Transverse colon (tissue), 4 donors: ENCODE results near the gene NHS. TPM values are rescaled to one million over a fixed set of nuclear protein-coding genes. Genes with fewer than 3 reads are reported as not detected.
A peak's percentile ranks its signal among the peaks of the same experiment; 100 is the strongest.

Source experiments
- DNase-seq: peaks from one replicate; pipeline ENCODE4 v3.0.0-alpha.2; 2019
- H3K27ac ChIP-seq, 4 donors: fragments of 200-600 bp; sonication (generic); 2 replicates each; pipeline ENCODE4 v1.5.1; 2016 to 2018; ENCODE audit warnings: inconsistent platforms in 4 of 4
- H3K27me3 ChIP-seq: fragments of 200-600 bp; sonication (generic); 2 replicates; pipeline ENCODE4 v1.5.1; 2017; ENCODE audit warnings: inconsistent platforms
- H3K36me3 ChIP-seq, 4 donors: fragments of 200-600 bp; sonication (generic); 2 replicates each; pipeline ENCODE4 v1.5.1; 2017 to 2019; ENCODE audit warnings: inconsistent platforms in 4 of 4
- H3K4me1 ChIP-seq, 4 donors: fragments of 200-600 bp; sonication (generic); 2 replicates each; pipeline ENCODE4 v1.5.1; 2017 to 2020; ENCODE audit warnings: inconsistent platforms in 4 of 4
- H3K4me3 ChIP-seq, 4 donors: fragments of 200-600 bp; sonication (generic); 1 replicate in 1 of 4; 2 replicates in 3 of 4; pipeline versions ENCODE4 v1.5.1 to v1.6.1; 2017 to 2019; ENCODE audit warnings: inconsistent platforms in 4 of 4
- H3K9me3 ChIP-seq, 2 donors: fragments of 200-600 bp; sonication (generic); 2 replicates each; pipeline ENCODE4 v1.5.1; 2017 to 2019; ENCODE audit warnings: inconsistent platforms in 2 of 2
- CTCF ChIP-seq, 5 experiments: fragments of 200-600 bp in 3 of 5; fragments of 450-650 bp in 2 of 5; sonication (generic) in 3 of 5; IDR thresholded peaks; 1 replicate in 2 of 5; 2 replicates in 3 of 5; pipeline ENCODE4 v1.5.1; 2016 to 2017; ENCODE audit warnings: antibody characterized with exemption in 5 of 5, inconsistent platforms in 3 of 5, mild to moderate bottlenecking in 2 of 5, moderate library complexity in 1 of 5
- EP300 ChIP-seq: sonication (generic); formaldehyde crosslinking; IDR thresholded peaks from one replicate; pipeline ENCODE4 v1.6.1; 2017; ENCODE audit warnings: antibody characterized with exemption, low read depth
- POLR2A ChIP-seq: fragments of 450-650 bp; IDR thresholded peaks from one replicate; pipeline ENCODE4 v1.6.1; 2016; ENCODE audit warnings: antibody characterized with exemption, mild to moderate bottlenecking, moderate library complexity
- POLR2AphosphoS5 ChIP-seq, 3 donors: sonication (generic); formaldehyde crosslinking; IDR thresholded peaks; one replicate each; pipeline ENCODE4 v1.6.1; 2016; ENCODE audit warnings: antibody characterized with exemption in 3 of 3
- WGBS, 2 donors: methylation state at CpG; one replicate each; pipeline ENCODE4 v1.1.5; 2018; ENCODE audit warnings: low coverage in 1 of 2; 5-methylcytosine and 5-hydroxymethylcytosine counted together
- in situ Hi-C, 4 donors: fragments of 200-750 bp; cut with MboI; loops; one replicate each; pipeline versions ENCODE4 v1.15.0 to v1.15.1; 2017; ENCODE audit warnings: low sequenced_read_pairs in 3 of 4, low pct_ligation_motif_present in 1 of 4, low pct_unique_long_range_greater_than_20kb in 1 of 4
- intact Hi-C: fragments of 100-400 bp; cut with DNase I; formaldehyde crosslinking; loops from one replicate; pipeline ENCODE4 v1.15.1; 2023; ENCODE audit warnings: low total_unique reads
- total RNA-seq, 4 donors: library from RNA; depleted of rRNA; stranded (reverse); fragments of >200 nt; gene quantifications; one replicate each; pipeline ENCODE4 v1.1.0, GENCODE V29; 2016

The NHS gene
- total RNA-seq, 4 donors from 2014 or later: 1.2 to 10.7 (median 5.0) TPM

- TF ChIP-seq CTCF (IDR thresholded peaks at IDR 0.05) (no peak), POLR2AphosphoS5 (IDR thresholded peaks at IDR 0.05) (no peak), EP300 (no peak), POLR2A (no peak)
- in situ Hi-C loops (no loop called here), intact Hi-C loops (no loop called here)
- H3K4me3 ChIP-seq: no peak overlapping the region
- peaks cover 0 to 5% (median 0%) of the 10 kb centered on the region in 4 donors for H3K4me1 ChIP-seq
- no peaks in the 10 kb centered on the region for H3K36me3 ChIP-seq
- WGBS, 2 donors: 53% methylated on average over 3 of the region's 3 CpGs; no CpG with 5 or more reads in 1 of the 2 donors
- DNase-seq: no peak
- H3K27me3 ChIP-seq: no peaks in the 10 kb centered on the region
- H3K27ac ChIP-seq: no peak overlapping the region
- H3K9me3 ChIP-seq: no peaks in the 10 kb centered on the region
Observed at GRCh38 chrX:17632942-17633341, 257.9 kb downstream of the NHS start.

- no peaks in the 10 kb centered on the region for H3K9me3 ChIP-seq
- no peak overlapping the region for H3K27ac ChIP-seq
- intact Hi-C loops: no loop called here
- no peaks in the 10 kb centered on the region for H3K36me3 ChIP-seq
- TF ChIP-seq CTCF (IDR thresholded peaks at IDR 0.05): no peak
- TF ChIP-seq POLR2AphosphoS5 (IDR thresholded peaks at IDR 0.05): no peak
- TF ChIP-seq POLR2A: no peak
- TF ChIP-seq EP300: no peak
- no peak overlapping the region for H3K4me3 ChIP-seq
- H3K4me1 ChIP-seq: peaks cover 0 to 5% (median 0%) of the 10 kb centered on the region in 4 donors
- H3K27me3 ChIP-seq: no peaks in the 10 kb centered on the region
- 10 to 68% methylated on average over 2 of the region's 2 CpGs for WGBS, 2 donors
- in situ Hi-C loops: no loop called here
- no peak for DNase-seq
Observed at GRCh38 chrX:17633546-17633945, 258.5 kb downstream of the NHS start.

GRCh38 chrX:17634542-17635207, 259.7 kb downstream of the NHS start:
- Histone ChIP-seq H3K9me3 (no peaks in the 10 kb centered on the region), H3K27ac (peak overlapping the region in 1 of 4 donors; percentile 1), H3K36me3 (no peaks in the 10 kb centered on the region), H3K4me1 (peaks cover 0 to 5% (median 0%) of the 10 kb centered on the region in 4 donors), H3K27me3 (no peaks in the 10 kb centered on the region), H3K4me3 (no peak overlapping the region)
- WGBS, 2 donors: 72% methylated on average over 9 of the region's 9 CpGs; no CpG with 5 or more reads in 1 of the 2 donors
- intact Hi-C loops: no loop called here
- in situ Hi-C loops: no loop called here
- DNase-seq: peak; percentile 15
- TF ChIP-seq POLR2A (no peak), POLR2AphosphoS5 (IDR thresholded peaks at IDR 0.05) (no peak), EP300 (no peak), CTCF (IDR thresholded peaks at IDR 0.05) (no peak)

- Histone ChIP-seq H3K27ac (peak overlapping the region in 1 of 4 donors; percentile 1), H3K27me3 (no peaks in the 10 kb centered on the region), H3K36me3 (no peaks in the 10 kb centered on the region), H3K4me1 (peaks cover 0 to 5% (median 0%) of the 10 kb centered on the region in 4 donors), H3K4me3 (no peak overlapping the region), H3K9me3 (no peaks in the 10 kb centered on the region)
- in situ Hi-C loops: no loop called here
- intact Hi-C loops: no loop called here
- 54% methylated on average over 5 of the region's 5 CpGs; no CpG with 5 or more reads in 1 of the 2 donors for WGBS, 2 donors
- DNase-seq: peak; percentile 27
- TF ChIP-seq CTCF (IDR thresholded peaks at IDR 0.05) (no peak), POLR2AphosphoS5 (IDR thresholded peaks at IDR 0.05) (no peak), EP300 (no peak), POLR2A (no peak)
Observed at GRCh38 chrX:17635231-17635630, 260.2 kb downstream of the NHS start.
